Activated naive CD4-positive, alpha-beta T cell treated with anti-CD3 and anti-CD28 coated beads for 36 hours (primary cell): ENCODE results near the gene PXYLP1. TPM values are rescaled to one million over a fixed set of nuclear protein-coding genes. Genes with fewer than 3 reads are reported as not detected.
"Not testable (repeated sequence)": the region's sequence is repeated elsewhere in the genome, so short reads cannot be mapped to it uniquely, and the experiment has no call there.

Experiments
- CTCF ChIA-PET: fragments of 350-600 bp; sonication (Branson Sonifier 250); formaldehyde crosslinking; loops from one replicate; lab custom pipeline; 2021; ENCODE audit warnings: antibody characterized with exemption; lab: Charles Lee
- DNase-seq: peaks from one replicate; pipeline ENCODE4 v3.0.0-alpha.2; 2020
- H3K27ac Mint-ChIP-seq: one replicate; pipeline ENCODE4 v1.8.0; 2021; ENCODE audit warnings: mild to moderate bottlenecking, mixed read lengths
- H3K27me3 Mint-ChIP-seq: one replicate; pipeline ENCODE4 v1.8.0; 2021; ENCODE audit warnings: low read depth, mixed read lengths
- H3K36me3 Mint-ChIP-seq: one replicate; pipeline ENCODE4 v1.8.0; 2021; ENCODE audit warnings: low read depth, mixed read lengths
- H3K4me1 Mint-ChIP-seq: one replicate; pipeline ENCODE4 v1.8.0; 2021; ENCODE audit warnings: low read depth, mixed read lengths
- H3K4me3 Mint-ChIP-seq: one replicate; pipeline ENCODE4 v1.8.0; 2021; ENCODE audit warnings: mild to moderate bottlenecking, moderate library complexity, mixed read lengths
- H3K9me3 Mint-ChIP-seq: one replicate; pipeline ENCODE4 v1.8.0; 2021; ENCODE audit warnings: mixed read lengths
- intact Hi-C: fragments of 100-400 bp; cut with micrococcal nuclease; formaldehyde crosslinking; loops from one replicate; pipeline ENCODE4 v1.15.1; 2023
- total RNA-seq, 2 experiments: library from RNA; stranded (reverse); gene quantifications; one replicate each; pipeline ENCODE4 v1.2.3, GENCODE V29; 2021

The PXYLP1 gene
- total RNA-seq, 2 experiments from 2014 or later: 8.4 to 9.7 TPM

DNA sequence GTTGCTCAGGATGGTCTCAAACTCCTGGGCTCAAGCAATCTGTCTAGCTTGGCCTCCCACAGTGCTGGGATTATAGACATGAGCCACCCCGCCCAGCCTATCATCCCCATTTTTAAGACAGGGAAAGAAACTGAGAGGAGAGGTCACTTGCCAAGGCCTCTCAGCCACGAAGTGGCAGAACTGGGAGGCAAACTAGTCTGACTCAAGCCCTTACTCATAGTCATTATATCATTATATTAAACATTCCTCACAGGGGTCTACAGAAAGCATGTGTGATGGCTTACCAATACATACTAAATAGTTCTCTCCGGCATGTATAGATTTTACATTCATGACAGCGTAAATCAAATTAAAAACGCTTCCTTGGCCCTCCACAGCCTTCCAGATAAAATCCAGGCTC lies 74.7 kb downstream of the PXYLP1 start:
- DNase-seq: no peak
- H3K4me1 Mint-ChIP-seq: peaks cover 57% of the 10 kb centered on the region
- no peaks in the 10 kb centered on the region for H3K9me3 Mint-ChIP-seq
- H3K27me3 Mint-ChIP-seq: no peaks in the 10 kb centered on the region
- intact Hi-C loops: loop anchor here (2.0 to 5.0 kb wide), 3 partner anchors 39 to 491 kb away; partner anchors contain the start of gene RNF7
- no peak overlapping the region for H3K4me3 Mint-ChIP-seq
- peaks cover 8% of the 10 kb centered on the region for H3K36me3 Mint-ChIP-seq
- CTCF ChIA-PET: interaction anchor here (1.1 to 17.7 kb wide), 8 partner anchors 11 to 255 kb away, joined by 4 to 415 read pairs (median 14); partner anchors contain the start of gene PXYLP1
- peak overlapping the region; percentile 90 for H3K27ac Mint-ChIP-seq

DNA sequence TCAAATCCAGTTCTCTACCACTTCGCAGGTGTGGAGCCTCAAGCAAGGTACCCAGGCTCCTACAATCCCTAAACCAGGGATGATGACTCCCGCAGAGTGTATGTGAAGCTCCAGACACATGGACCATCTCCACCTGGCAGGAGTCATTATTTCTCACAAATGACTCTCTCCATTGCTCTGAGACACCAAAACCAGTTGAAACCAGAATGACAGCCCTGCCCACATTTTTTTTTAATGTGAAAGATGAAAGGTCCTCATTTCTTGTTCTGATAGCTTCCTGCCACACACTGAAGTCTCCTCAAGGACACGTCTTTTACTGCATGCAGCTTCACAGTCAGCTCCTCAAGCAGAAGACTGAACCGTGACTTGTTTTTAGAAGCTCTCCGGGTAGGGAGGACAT lies 75.3 kb downstream of the PXYLP1 start:
- DNase-seq: peak; percentile 68
- peak overlapping the region; percentile 62 for H3K4me3 Mint-ChIP-seq
- peak overlapping the region; percentile 90 for H3K27ac Mint-ChIP-seq
- H3K27me3 Mint-ChIP-seq: no peaks in the 10 kb centered on the region
- peaks cover 12% of the 10 kb centered on the region for H3K36me3 Mint-ChIP-seq
- H3K9me3 Mint-ChIP-seq: no peaks in the 10 kb centered on the region
- H3K4me1 Mint-ChIP-seq: peaks cover 57% of the 10 kb centered on the region
- CTCF ChIA-PET: interaction anchor here (0.6 to 17.7 kb wide), 12 partner anchors 9 to 158 kb away, joined by 3 to 415 read pairs (median 4); partner anchors contain the start of gene PXYLP1
- intact Hi-C loops: loop anchor here (1.0 to 5.0 kb wide), 5 partner anchors 40 to 490 kb away; partner anchors contain the start of genes PXYLP1, RASA2 and RNF7

DNA sequence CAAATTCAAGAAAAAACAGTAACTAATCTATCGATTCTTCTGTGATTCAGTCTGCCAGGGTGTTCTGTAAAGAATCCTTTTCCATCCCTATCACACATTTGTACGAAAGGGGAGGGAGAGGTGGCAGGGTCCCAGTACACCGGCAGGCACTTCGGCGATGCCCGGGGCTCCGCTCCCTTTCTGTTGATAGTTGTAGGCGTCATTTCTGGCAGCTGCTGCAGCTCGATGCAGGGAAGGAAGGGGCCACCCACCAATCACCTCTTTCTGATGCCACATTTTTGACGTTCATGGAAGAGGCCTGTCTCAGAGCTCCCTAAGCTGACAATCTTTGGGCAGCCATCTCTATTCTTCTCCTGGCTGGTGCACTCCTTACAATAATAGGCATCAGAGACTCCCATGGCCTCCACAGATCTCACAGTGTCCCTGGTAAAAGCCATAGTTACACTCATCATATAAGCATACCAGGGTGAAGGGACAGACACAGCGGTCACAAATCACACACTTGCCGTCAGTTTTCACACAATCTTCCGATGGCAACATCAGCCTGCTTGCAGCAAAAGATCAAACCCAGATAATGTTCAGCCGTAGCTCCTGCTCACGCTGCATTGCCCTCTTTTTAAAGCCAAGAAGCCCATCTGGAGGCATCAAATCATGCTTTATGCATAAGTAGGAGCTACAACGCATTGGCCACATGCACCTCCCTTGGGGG lies 75.9 kb downstream of the PXYLP1 start:
- Mint-ChIP-seq H3K27ac (peak overlapping the region; percentile 90), H3K4me3 (peak overlapping the region; percentile 62), H3K27me3 (no peaks in the 10 kb centered on the region), H3K4me1 (peaks cover 62% of the 10 kb centered on the region), H3K36me3 (peaks cover 12% of the 10 kb centered on the region), H3K9me3 (no peaks in the 10 kb centered on the region)
- intact Hi-C loops: loop anchor here (1.0 to 5.0 kb wide), 5 partner anchors 41 to 490 kb away; partner anchors contain the start of genes PXYLP1, RASA2 and RNF7
- CTCF ChIA-PET: interaction anchor here (0.6 to 17.7 kb wide), 16 partner anchors 8 to 158 kb away, joined by 3 to 415 read pairs (median 4); partner anchors contain the start of gene PXYLP1
- peak; percentile 68 for DNase-seq

DNA sequence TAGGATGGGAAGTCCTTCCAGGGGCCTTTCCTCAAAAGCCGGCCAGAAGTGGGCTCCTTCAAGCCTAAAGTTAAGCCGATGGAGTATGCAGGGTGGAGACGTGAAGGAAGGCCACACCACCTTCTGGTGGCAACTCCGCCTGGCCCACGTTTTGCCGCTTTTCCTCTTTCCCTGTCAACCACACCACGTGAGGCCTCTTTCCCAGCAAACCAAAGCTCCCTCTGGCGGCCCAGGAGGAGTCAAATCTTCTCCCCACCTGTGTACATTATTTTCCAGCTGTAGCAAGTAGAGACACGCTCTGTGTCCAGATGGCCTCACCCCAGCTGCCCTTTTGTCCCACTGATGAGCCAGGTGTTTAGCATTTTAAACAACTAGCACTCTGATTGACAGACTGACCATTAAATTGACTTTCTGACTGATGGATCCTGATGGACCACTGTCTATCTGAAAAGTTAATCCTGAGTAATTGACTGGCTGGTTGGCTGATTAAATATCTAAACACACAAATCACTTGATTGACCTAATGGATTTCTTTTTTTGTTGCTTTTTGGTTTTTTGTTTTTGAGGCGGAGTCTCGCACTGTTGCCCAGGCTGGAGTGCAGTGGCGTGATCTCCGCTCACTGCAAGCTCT lies 77.1 kb downstream of the PXYLP1 start:
- Mint-ChIP-seq H3K27ac (peak overlapping the region; percentile 90), H3K9me3 (no peaks in the 10 kb centered on the region), H3K36me3 (peaks cover 12% of the 10 kb centered on the region), H3K4me1 (peaks cover 58% of the 10 kb centered on the region), H3K27me3 (no peaks in the 10 kb centered on the region), H3K4me3 (no peak overlapping the region)
- intact Hi-C loops: loop anchor here (5.0 kb wide), 1 partner anchor 489 kb away; no protein-coding TSS in a partner anchor
- CTCF ChIA-PET: interaction anchor here (0.7 to 17.7 kb wide), 8 partner anchors 14 to 148 kb away, joined by 3 to 415 read pairs (median 4); partner anchors contain the start of gene PXYLP1
- DNase-seq: no peak

DNA sequence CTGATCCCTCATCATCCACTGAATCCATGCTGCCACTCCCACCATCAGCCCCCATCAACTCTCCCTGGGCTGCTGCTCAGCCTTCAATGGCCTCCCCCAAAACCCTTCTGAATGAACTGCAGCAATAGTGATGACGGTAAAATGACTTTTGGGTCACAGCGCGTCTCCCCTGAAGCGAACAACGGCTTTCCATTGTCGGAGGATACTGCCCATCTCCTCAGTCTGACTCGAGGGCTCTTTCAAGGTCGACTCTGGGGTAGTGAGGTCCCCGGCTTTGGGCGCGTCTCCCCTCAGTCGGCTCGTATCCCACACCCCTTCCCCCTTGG lies 79.5 kb downstream of the PXYLP1 start:
- peak overlapping the region; percentile 100 for H3K4me3 Mint-ChIP-seq
- H3K36me3 Mint-ChIP-seq: peaks cover 12% of the 10 kb centered on the region
- H3K9me3 Mint-ChIP-seq: no peaks in the 10 kb centered on the region
- H3K27ac Mint-ChIP-seq: peak overlapping the region; percentile 98
- H3K27me3 Mint-ChIP-seq: no peaks in the 10 kb centered on the region
- intact Hi-C loops: loop anchor here (1.0 to 5.0 kb wide), 10 partner anchors 50 to 564 kb away; partner anchors contain the start of genes PXYLP1 and SLC25A36
- peak; percentile 32 for DNase-seq
- peaks cover 52% of the 10 kb centered on the region for H3K4me1 Mint-ChIP-seq
- CTCF ChIA-PET: interaction anchor here (0.6 to 17.7 kb wide), 27 partner anchors 7 to 249 kb away, joined by 3 to 415 read pairs (median 4); partner anchors contain the start of gene PXYLP1

DNA sequence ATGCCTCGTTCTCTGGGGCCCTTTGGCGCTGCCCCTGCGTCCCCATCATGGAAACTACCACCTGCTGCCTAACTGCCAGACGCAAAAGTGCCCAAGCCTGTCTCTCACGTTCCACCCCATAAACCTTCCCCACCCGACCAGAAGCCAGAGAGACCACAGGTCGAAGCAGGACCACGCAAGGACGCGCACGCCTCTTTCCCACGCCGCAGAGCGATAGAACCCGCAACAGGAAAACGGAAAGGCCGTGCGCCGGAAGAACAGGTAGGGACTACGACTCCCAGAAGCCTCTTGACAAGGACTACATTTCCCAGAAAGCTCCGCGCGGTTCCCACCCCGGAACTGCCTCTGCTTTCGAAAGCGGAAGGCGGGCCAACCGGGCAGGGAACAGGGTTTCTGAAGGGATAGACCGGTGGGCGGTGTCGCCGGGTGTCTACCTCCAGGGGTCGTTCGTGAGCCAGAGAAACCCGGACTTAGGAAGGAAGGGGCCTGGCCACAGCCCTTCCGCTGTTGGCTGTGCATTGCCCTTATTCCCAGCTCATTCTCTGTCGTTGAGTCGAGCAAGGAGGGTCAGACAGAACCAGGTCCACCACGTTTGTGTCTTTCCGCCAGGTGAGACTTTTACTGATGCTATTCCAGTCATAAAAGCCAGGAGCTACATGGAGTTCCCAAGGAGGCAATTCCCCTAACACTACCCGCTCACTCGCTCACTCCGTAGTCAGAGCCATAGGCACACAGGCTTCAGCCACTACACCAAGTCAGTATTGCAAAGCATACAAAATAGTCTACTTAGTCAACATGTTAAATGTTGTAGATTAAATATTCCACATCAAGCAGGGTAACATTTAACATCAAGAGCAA lies 80.1 kb downstream of the PXYLP1 start:
- Mint-ChIP-seq H3K9me3 (no peaks in the 10 kb centered on the region), H3K27ac (peak overlapping the region; percentile 98), H3K36me3 (peaks cover 12% of the 10 kb centered on the region), H3K4me1 (peaks cover 46% of the 10 kb centered on the region), H3K27me3 (no peaks in the 10 kb centered on the region), H3K4me3 (peak overlapping the region; percentile 100)
- peak; percentile 100 for DNase-seq
- CTCF ChIA-PET: interaction anchor here (0.6 to 17.7 kb wide), 29 partner anchors 8 to 249 kb away, joined by 3 to 415 read pairs (median 4); partner anchors contain the start of gene PXYLP1
- intact Hi-C loops: loop anchor here (1.0 to 5.0 kb wide), 10 partner anchors 50 to 564 kb away; partner anchors contain the start of genes PXYLP1 and SLC25A36

DNA sequence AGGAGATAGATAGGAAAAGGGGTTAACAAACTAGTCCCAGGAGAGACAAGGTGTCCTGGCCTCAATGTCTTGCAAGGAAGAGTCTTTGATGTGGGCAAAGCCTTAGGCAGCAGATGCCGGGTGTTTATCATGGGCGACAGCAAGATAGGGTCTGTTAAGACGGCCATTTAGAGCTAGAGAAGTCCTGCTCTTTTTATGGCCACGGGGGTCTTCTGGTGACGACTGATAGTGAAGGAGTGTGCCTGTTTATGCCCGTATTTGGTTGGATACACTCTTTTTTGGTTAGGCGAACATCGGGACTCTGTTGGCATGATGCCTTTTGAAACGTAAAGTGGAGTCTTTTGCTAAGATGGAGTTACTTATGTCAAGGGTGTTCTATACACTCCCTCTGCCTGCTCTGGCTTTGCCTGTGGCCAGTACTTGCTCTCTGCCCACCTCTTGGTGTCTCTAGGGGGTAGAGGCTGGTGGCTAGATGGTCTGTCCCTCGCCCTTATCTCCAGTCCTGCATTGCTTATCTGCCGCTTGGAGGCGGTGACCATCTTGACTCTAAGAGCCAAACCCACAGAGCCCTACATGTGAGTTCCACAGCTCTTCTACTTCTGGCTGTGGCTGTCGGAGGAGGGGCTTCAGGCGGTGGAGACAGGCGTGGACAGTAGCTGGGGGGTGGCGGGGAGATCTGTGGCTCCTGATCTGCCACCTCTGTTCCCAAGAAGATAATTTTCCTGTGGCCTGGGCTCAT lies 80.9 kb downstream of the PXYLP1 start:
- peaks cover 38% of the 10 kb centered on the region for H3K4me1 Mint-ChIP-seq
- intact Hi-C loops: loop anchor here (5.0 kb wide), 1 partner anchor 335 kb away; no protein-coding TSS in a partner anchor
- H3K36me3 Mint-ChIP-seq: peaks cover 12% of the 10 kb centered on the region
- no peaks in the 10 kb centered on the region for H3K9me3 Mint-ChIP-seq
- CTCF ChIA-PET: interaction anchor here (0.6 to 17.7 kb wide), 25 partner anchors 8 to 331 kb away, joined by 3 to 415 read pairs (median 5); partner anchors contain the start of gene PXYLP1
- H3K27ac Mint-ChIP-seq: peak overlapping the region; percentile 98
- no peak for DNase-seq
- peak overlapping the region; percentile 100 for H3K4me3 Mint-ChIP-seq
- H3K27me3 Mint-ChIP-seq: no peaks in the 10 kb centered on the region

DNA sequence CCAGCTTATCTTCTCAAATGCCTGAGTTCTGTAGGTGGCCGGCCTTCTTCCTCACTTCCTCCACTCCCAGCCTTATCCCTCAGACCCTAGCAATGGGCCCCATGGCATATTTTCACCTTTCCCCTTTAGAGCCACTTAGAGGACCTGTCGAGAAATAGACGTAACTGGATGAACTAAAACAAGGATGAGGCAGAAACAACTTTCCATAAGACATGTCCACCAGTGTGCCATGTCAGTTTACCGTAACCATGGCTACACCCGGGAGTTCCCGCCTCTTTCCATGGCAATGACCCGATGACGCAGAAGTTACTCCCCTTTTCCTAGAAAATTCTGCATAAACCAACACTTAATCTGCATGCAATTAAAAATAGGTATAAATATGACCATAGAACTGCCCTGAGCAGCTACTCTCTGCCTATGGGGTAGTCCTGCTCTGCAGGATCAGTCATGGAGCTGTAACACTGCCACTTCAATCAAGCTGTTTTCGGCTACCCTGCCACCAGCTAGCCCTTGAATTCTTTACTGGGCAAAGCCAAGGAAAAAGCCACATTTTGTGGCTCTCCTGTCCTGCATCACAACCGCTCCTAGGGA lies 81.6 kb downstream of the PXYLP1 start:
- peak overlapping the region; percentile 53 for H3K27ac Mint-ChIP-seq
- H3K4me3 Mint-ChIP-seq: peak overlapping the region; percentile 19
- no peak for DNase-seq
- H3K4me1 Mint-ChIP-seq: peaks cover 32% of the 10 kb centered on the region
- peaks cover 12% of the 10 kb centered on the region for H3K36me3 Mint-ChIP-seq
- intact Hi-C loops: loop anchor here (5.0 kb wide), 1 partner anchor 334 kb away; no protein-coding TSS in a partner anchor
- H3K9me3 Mint-ChIP-seq: no peaks in the 10 kb centered on the region
- CTCF ChIA-PET: interaction anchor here (0.6 to 17.7 kb wide), 8 partner anchors 10 to 330 kb away, joined by 3 to 415 read pairs (median 10); no protein-coding TSS in a partner anchor
- no peaks in the 10 kb centered on the region for H3K27me3 Mint-ChIP-seq

DNA sequence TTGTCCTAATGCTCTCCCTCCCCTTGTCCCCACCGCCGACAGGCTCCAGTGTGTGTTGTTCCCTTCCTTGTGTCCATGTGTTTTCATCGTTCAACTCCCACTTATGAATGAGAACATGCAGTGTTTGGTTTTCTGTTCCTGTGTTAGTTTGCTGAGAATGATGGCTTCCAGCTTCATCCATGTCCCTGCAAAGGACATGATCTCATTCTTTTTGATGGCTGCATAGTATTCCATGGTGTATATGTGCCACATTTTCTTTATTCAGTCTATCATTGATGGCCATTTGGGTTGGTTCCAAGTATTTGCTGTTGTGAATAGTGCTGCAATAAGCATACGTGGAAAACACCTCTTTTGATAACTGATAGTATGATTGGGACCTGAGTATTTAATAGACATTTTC lies 82.8 kb downstream of the PXYLP1 start:
- Mint-ChIP-seq H3K4me1 (peaks cover 23% of the 10 kb centered on the region), H3K36me3 (peaks cover 12% of the 10 kb centered on the region)
- CTCF ChIA-PET: interaction anchor here (0.6 to 17.7 kb wide), 5 partner anchors 8 to 142 kb away, joined by 4 to 415 read pairs (median 9); partner anchors contain the start of gene PXYLP1
- not testable (repeated sequence) for H3K27me3 Mint-ChIP-seq, H3K4me3 Mint-ChIP-seq, H3K27ac Mint-ChIP-seq, DNase-seq, H3K9me3 Mint-ChIP-seq
- intact Hi-C loops: loop anchor here (5.0 kb wide), 1 partner anchor 333 kb away; no protein-coding TSS in a partner anchor

DNA sequence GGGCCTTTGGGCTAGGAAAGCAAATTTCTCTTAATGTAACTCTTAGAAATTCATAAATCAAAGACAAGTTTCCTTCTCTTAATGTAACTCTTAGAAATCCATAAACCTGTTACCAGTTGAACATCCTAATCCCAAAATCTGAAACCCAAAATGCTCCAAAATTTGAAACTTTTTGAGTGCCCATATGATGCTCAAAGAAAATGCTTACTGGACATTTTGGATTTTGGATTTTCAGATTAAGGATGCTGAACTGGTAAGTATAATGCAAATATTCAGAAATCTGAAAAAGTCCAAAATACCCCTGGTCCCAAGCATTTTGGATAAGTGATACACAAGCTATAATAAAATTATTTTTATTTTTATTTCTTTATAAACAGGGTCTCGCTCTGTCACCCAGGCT lies 85.2 kb downstream of the PXYLP1 start:
- Mint-ChIP-seq H3K27ac (no peak overlapping the region), H3K36me3 (peaks cover 7% of the 10 kb centered on the region), H3K4me1 (peaks cover 28% of the 10 kb centered on the region), H3K27me3 (no peaks in the 10 kb centered on the region), H3K4me3 (no peak overlapping the region), H3K9me3 (peaks cover 10% of the 10 kb centered on the region)
- CTCF ChIA-PET: interaction anchor here (0.9 to 17.7 kb wide), 3 partner anchors 14 to 140 kb away, joined by 4 to 415 read pairs (median 6); no protein-coding TSS in a partner anchor
- intact Hi-C loops: no loop called here
- no peak for DNase-seq
